Upper lobe of left lung (tissue), 4 donors: ENCODE data around the gene PATJ.
"Not testable (repeated sequence)": the region's sequence is repeated elsewhere in the genome, so short reads cannot be mapped to it uniquely, and the experiment has no call there.

Experiments
- EP300 ChIP-seq, 4 donors: sonication (generic); formaldehyde crosslinking; IDR thresholded peaks; one replicate each; pipeline ENCODE4 v1.5.1; 2017; ENCODE audit warnings: antibody characterized with exemption in 4 of 4, control low read depth in 2 of 4
- POLR2A ChIP-seq, 4 donors: fragments of 450-650 bp; IDR thresholded peaks; one replicate each; pipeline ENCODE4 v1.5.1; 2016 to 2017; ENCODE audit warnings: antibody characterized with exemption in 4 of 4, mild to moderate bottlenecking in 2 of 4
- POLR2AphosphoS5 ChIP-seq, 2 donors: sonication (generic); formaldehyde crosslinking; IDR thresholded peaks; one replicate each; pipeline ENCODE4 v1.5.1; 2017; ENCODE audit warnings: antibody characterized with exemption in 2 of 2
- TF ChIP-seq, protein P1 (sequence below), 6 experiments: fragments of 450-650 bp in 4 of 6; fragments of 200-600 bp in 2 of 6; sonication (generic) in 2 of 6; IDR thresholded peaks; one replicate each; pipeline ENCODE4 v1.5.1; 2016 to 2019; ENCODE audit warnings: antibody characterized with exemption in 6 of 6

DNA sequence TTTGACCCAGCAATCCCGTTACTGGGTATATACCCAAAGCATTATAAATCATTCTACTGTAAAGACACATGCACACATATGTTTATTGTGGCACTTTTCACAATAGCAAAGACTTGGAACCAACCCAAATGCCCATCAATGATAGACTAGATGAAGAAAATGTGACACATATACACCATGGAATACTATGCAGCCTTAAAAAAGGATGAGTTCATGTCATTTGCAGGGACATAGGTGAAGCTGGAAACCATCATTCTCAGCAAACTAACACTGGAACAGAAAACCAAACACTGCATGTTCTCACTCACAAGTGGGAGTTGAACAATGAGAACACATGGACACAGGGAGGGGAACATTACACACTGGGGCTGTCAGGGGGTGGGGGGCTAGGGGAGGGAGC, 11.6 kb upstream of the PATJ start:
- TF ChIP-seq, protein P1, sequence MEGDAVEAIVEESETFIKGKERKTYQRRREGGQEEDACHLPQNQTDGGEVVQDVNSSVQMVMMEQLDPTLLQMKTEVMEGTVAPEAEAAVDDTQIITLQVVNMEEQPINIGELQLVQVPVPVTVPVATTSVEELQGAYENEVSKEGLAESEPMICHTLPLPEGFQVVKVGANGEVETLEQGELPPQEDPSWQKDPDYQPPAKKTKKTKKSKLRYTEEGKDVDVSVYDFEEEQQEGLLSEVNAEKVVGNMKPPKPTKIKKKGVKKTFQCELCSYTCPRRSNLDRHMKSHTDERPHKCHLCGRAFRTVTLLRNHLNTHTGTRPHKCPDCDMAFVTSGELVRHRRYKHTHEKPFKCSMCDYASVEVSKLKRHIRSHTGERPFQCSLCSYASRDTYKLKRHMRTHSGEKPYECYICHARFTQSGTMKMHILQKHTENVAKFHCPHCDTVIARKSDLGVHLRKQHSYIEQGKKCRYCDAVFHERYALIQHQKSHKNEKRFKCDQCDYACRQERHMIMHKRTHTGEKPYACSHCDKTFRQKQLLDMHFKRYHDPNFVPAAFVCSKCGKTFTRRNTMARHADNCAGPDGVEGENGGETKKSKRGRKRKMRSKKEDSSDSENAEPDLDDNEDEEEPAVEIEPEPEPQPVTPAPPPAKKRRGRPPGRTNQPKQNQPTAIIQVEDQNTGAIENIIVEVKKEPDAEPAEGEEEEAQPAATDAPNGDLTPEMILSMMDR (IDR thresholded peaks at IDR 0.05), result not testable (repeated sequence)
- TF ChIP-seq POLR2AphosphoS5, POLR2A, EP300 (IDR thresholded peaks at IDR 0.05): not testable (repeated sequence)
